Measurements from ENCODE around the gene PRAMEF26.
"Not testable (repeated sequence)": the region's sequence is repeated elsewhere in the genome, so short reads cannot be mapped to it uniquely, and the experiment has no call there.

Gene PRAMEF26
- total RNA-seq: 0 reads per million in 3 experiments

DNA sequence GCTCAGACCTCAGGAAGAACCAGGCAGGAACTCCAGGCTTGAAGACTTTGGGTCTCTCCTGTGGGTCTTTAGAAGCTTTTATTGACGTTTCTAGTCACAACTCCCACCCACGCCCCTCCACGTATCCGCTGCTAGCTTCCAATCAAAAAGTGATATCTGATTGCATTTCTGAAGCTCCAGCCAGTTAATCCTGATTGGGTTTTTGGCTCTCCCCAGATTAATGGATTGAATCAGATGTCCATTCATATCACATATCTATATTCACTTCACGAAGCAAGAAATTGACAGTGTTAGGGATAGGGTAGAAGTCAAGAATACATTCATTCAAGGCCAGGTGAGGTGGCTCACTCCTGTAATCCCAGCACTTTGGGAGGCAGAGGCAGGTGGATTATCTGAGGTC lies at the start of gene PRAMEF26:
Gene PRAMEF26, minus strand, starts transcription at position 101 of the 400 bp plus-strand sequence. CDS start 2,914 bp downstream, outside the sequence.
- not testable (repeated sequence) for DNase-seq

- DNase-seq: not testable (repeated sequence)
Measured at GRCh38 chr1:13201309-13201708, 45.5 kb upstream of the PRAMEF26 start, which contains the start of gene PRAMEF13. Gene PRAMEF13 (minus strand): TSS chr1:13201409. CDS start chr1:13199589, 1,820 bp downstream.

GRCh38 chr1:13171548-13171947 lies 15.7 kb upstream of the PRAMEF26 start, which contains the start of gene PRAMEF9:
Gene PRAMEF9 (plus strand): TSS chr1:13171848. CDS start chr1:13175281, 3,433 bp downstream.
- not testable (repeated sequence) for DNase-seq

DNA sequence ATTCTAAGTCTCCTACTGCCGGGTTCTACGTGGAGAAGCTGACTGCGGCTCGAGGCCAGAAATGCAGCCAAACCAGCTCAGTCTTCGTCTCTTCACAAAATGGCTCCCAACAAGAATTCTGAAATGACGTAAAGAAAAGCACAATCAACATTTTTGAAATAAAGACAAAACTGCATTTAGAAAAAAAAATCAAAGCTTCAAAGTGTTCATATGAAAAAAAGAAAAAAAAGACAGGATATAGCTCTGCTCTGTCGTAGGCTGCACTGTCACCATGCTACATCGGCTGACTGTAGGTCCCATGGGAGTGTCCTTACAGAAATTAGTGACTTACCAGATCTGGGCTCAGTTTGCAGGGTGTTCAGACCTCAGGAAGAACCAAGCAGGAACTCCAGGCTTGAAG lies 9.7 kb upstream of the PRAMEF26 start, which contains the start of gene HNRNPCL4:
Gene HNRNPCL4, minus strand, starts transcription at position 101 of the 400 bp plus-strand sequence. CDS start 164 bp downstream, outside the sequence.
- not testable (repeated sequence) for DNase-seq

- DNase-seq: not testable (repeated sequence)
Measured at GRCh38 chr1:13116754-13117153, 39.1 kb downstream of the PRAMEF26 start, which contains the start of gene HNRNPCL2. Gene HNRNPCL2 (minus strand): TSS chr1:13116854. CDS start chr1:13116400, 454 bp downstream.
